ENCODE results near the gene CELF1.
"Not testable (repeated sequence)": the region's sequence is repeated elsewhere in the genome, so short reads cannot be mapped to it uniquely, and the experiment has no call there.

CELF1 gene

DNA sequence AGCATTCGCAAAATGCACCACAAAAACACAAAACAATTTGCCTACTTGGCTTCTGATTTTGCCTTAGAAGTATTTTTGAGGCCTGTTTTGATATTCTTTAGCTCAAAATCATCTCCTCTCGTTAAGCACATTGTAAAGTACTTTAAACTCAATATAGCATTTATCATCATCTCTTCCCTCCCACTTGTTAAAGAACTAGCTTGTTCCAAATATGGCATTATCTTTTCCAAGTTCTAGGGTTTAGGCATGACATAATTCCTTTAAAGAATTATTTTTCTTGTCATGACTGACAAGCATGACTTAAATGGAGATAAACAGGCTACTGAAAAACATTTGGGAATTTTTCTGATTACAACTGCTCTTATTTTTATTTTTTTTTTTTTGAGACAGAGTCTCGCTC lies 21.3 kb downstream of the CELF1 start:
- TF ChIP-seq, protein P1, sequence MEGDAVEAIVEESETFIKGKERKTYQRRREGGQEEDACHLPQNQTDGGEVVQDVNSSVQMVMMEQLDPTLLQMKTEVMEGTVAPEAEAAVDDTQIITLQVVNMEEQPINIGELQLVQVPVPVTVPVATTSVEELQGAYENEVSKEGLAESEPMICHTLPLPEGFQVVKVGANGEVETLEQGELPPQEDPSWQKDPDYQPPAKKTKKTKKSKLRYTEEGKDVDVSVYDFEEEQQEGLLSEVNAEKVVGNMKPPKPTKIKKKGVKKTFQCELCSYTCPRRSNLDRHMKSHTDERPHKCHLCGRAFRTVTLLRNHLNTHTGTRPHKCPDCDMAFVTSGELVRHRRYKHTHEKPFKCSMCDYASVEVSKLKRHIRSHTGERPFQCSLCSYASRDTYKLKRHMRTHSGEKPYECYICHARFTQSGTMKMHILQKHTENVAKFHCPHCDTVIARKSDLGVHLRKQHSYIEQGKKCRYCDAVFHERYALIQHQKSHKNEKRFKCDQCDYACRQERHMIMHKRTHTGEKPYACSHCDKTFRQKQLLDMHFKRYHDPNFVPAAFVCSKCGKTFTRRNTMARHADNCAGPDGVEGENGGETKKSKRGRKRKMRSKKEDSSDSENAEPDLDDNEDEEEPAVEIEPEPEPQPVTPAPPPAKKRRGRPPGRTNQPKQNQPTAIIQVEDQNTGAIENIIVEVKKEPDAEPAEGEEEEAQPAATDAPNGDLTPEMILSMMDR (IDR thresholded peaks at IDR 0.05; ENCODE audit: insufficient read depth, low read depth, low read length, missing control alignments) = no peak
- DNase-seq (ENCODE audit: low read depth) = no peak
- H3K4me3 ChIP-seq (ENCODE audit: low read depth, low read length) = no peak overlapping the region

DNA sequence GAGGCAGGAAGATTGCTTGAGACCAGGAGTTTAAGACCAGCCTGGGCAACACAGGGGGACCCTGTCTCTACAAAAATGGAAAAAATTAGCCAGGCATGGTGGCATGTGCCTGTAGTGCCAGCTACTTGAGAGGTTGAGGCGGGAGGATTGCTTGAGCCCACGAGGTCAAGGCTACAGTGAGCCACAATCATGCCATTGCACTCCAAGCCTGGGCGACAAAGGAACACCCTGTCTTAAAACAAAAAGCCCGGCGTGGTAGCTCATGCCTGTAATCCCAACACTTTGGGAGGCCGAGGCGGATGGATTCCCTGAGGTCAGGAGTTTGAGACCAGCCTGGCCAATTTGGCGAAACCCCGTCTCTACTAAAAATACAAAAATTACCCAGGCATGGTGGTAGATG lies 22.2 kb downstream of the CELF1 start:
- DNase-seq (ENCODE audit: low read depth); H3K4me3 ChIP-seq (ENCODE audit: low read depth, low read length): not testable (repeated sequence)

- TF ChIP-seq, protein P1 (IDR thresholded peaks at IDR 0.05; ENCODE audit: insufficient read depth, low read depth, low read length, missing control alignments) = no peak
- no peak overlapping the region for H3K4me3 ChIP-seq (ENCODE audit: low read depth, low read length)
- DNase-seq (ENCODE audit: low read depth) = no peak
These were observed 23.0 kb downstream of the CELF1 start for GRCh38 chr11:47529951-47530350.

GRCh38 chr11:47527186-47527585 lies 25.7 kb downstream of the CELF1 start:
- TF ChIP-seq, protein P1 (IDR thresholded peaks at IDR 0.05; ENCODE audit: insufficient read depth, low read depth, low read length, missing control alignments) = no peak
- DNase-seq (ENCODE audit: low read depth) = no peak
- no peak overlapping the region for H3K4me3 ChIP-seq (ENCODE audit: low read depth, low read length)

- not testable (repeated sequence) for H3K4me3 ChIP-seq (ENCODE audit: low read depth, low read length); DNase-seq (ENCODE audit: low read depth)
These were observed 26.9 kb downstream of the CELF1 start for GRCh38 chr11:47526032-47526431.

GRCh38 chr11:47524291-47524874 lies 28.5 kb downstream of the CELF1 start:
- no peak for DNase-seq (ENCODE audit: low read depth)
- TF ChIP-seq, protein P1 (IDR thresholded peaks at IDR 0.05; ENCODE audit: insufficient read depth, low read depth, low read length, missing control alignments) = no peak
- peak overlapping the region; percentile 32 for H3K4me3 ChIP-seq (ENCODE audit: low read depth, low read length)

DNA sequence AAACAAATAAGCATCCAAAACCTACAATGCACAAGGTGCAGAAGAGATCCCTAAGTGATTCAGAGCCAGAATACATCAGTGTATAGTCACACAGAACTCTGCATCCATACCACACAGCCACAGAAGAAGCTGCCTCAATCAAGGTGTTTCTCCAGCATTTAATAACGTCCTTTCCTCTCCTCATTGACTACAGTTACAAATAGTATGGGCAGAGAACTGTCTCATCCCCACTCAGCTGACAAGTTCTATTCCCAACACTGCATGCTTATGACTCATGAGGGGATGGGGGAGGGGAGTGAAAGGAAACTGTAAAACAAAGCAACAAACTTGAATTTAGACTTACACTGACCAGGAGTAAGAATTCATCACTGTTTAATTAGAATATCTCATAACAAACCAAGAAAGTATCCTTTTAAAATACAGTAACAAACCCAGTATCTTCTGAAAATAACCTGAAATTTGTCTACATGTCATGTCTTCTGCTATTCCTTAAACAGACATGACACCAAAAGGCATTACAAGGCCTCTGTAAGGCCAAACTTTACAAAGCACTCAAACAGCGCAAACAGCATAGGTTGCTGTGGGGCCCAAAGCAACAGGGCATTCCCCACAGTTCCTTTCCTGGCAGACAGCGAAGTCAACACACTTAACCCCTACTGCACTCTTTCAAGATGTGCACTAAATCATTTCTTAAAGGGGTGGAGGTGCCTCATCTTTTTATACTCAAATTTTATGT lies 29.3 kb downstream of the CELF1 start:
- peak overlapping the region; percentile 32; the same call in 1 of the 2 replicates for H3K4me3 ChIP-seq (ENCODE audit: low read depth, low read length)
- TF ChIP-seq, protein P1 (IDR thresholded peaks at IDR 0.05; ENCODE audit: insufficient read depth, low read depth, low read length, missing control alignments) = no peak
- peak; percentile 54 for DNase-seq (ENCODE audit: low read depth)

Data from GM12865 (cell line).